NCI-H1048 (cell line): Measurements from ENCODE around the gene AZIN2.
"Not testable (repeated sequence)": the region's sequence is repeated elsewhere in the genome, so short reads cannot be mapped to it uniquely, and the experiment has no call there.

Source experiments
- DNase-seq: peaks from one replicate; lab custom pipeline; 2025; lab: John Stamatoyannopoulos, UW

The AZIN2 gene

GRCh38 chr1:33094971-33095604 is 14.1 kb downstream of the AZIN2 start:
- DNase-seq = peak; percentile 39

GRCh38 chr1:33096363-33097005 is 15.5 kb downstream of the AZIN2 start:
- DNase-seq = no peak

GRCh38 chr1:33097137-33097611 is 16.2 kb downstream of the AZIN2 start:
- DNase-seq = no peak

- DNase-seq = no peak
Observed at GRCh38 chr1:33097762-33098161, 16.8 kb downstream of the AZIN2 start.

- no peak for DNase-seq
Observed at GRCh38 chr1:33098371-33098770, 17.4 kb downstream of the AZIN2 start.

- DNase-seq = no peak
Observed at GRCh38 chr1:33099290-33100118, 18.6 kb downstream of the AZIN2 start.

GRCh38 chr1:33100119-33100415 is 19.1 kb downstream of the AZIN2 start:
- DNase-seq = not testable (repeated sequence)

GRCh38 chr1:33110477-33110876 is 29.5 kb downstream of the AZIN2 start:
- DNase-seq = no peak

- DNase-seq = no peak
Observed at GRCh38 chr1:33111965-33112364, 31.0 kb downstream of the AZIN2 start.

GRCh38 chr1:33117440-33118085 is 36.6 kb downstream of the AZIN2 start:
- no peak for DNase-seq

- no peak for DNase-seq
Observed at GRCh38 chr1:33118274-33118673, 37.3 kb downstream of the AZIN2 start.

- no peak for DNase-seq
Observed at GRCh38 chr1:33119050-33119449, 38.1 kb downstream of the AZIN2 start.

GRCh38 chr1:33119532-33120217 is 38.7 kb downstream of the AZIN2 start:
- no peak for DNase-seq

GRCh38 chr1:33120436-33121231 is 39.7 kb downstream of the AZIN2 start:
- DNase-seq = no peak

GRCh38 chr1:33121728-33122127 is 40.8 kb downstream of the AZIN2 start:
- no peak for DNase-seq

GRCh38 chr1:33122483-33123178 is 41.7 kb downstream of the AZIN2 start:
- DNase-seq = no peak

GRCh38 chr1:33123266-33123665 is 42.3 kb downstream of the AZIN2 start:
- no peak for DNase-seq

- not testable (repeated sequence) for DNase-seq
Observed at GRCh38 chr1:33124647-33125046, 43.7 kb downstream of the AZIN2 start.

GRCh38 chr1:33126411-33127000 is 45.6 kb downstream of the AZIN2 start:
- DNase-seq = no peak
